ENCODE measurements around the gene SBF1.

GRCh38 chr22:50446708-50447575 is 27.9 kb downstream of the SBF1 start:
- TF ChIP-seq CTCF (IDR thresholded peaks at IDR 0.05) (no peak), POLR2AphosphoS5 (IDR thresholded peaks at IDR 0.05; ENCODE audit: insufficient read depth in 1 of 2, low read depth in 1 of 2) (no peak)

All from vagina (tissue), 2 donors.